ENCODE data around the gene FHIT.

DNA sequence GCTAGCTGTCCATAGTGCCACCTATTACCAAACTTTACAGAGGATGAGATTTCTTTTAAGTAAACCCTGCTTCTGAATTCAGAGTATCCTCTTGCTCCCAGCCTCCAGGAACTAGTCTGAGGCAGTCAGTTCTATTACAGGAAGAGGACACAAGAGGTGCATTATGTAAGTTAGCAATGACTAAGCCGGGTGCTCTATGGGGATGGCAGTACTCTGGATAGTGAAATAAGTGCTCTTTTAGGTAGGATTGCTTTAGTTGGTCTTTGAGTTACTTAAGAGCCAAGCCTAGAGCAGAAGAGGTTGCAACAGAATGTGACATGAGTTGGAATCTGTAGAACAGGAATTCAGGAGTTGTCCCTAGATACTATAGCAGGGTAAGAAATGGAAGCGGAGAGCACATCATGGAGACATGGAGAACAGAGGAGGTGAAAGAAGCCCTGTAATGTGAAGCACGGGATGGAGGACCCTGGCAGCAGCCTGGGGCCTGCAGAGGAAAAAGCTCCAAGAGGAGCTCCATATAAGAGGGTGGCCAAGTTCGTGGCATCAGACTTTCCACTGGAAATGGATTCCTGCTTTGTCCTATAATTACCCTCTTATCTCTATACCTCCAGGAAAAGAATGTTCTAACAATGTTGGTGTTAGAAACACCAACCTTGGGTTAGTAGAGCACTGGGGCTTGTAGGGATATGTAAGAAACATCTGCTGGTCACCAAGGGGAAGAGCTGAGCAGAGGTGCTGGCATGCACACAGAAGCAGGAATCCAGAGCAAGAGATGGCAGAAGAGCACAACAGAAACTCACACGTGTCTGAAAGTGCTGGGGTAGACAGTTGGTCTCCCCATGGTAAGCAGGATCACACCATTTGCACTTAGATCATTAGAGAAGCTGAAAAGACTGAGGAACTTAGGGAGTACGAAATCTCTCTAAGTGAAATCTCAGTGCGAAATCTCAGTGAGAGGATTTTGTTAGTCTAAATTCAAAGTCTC, 851.1 kb downstream of the FHIT start:
- TF ChIP-seq CTCF (IDR thresholded peaks at IDR 0.05): no peak
- no peak for TF ChIP-seq POLR2AphosphoS5 (IDR thresholded peaks at IDR 0.05)
- no peak for TF ChIP-seq POLR2A (IDR thresholded peaks at IDR 0.05; ENCODE audit: low read depth)

All from esophagus muscularis mucosa (tissue), 3 donors.